HCT116 (cell line): ENCODE results near the gene DNHD1. TPM values are rescaled to one million over a fixed set of nuclear protein-coding genes. Genes with fewer than 3 reads are reported as not detected.

ENCODE experiments used
- ATAC-seq: fragments of 200-7000 bp; cut with Tn5 transposase; 2 replicates; pipeline ENCODE4 v1.9.1; 2020; ENCODE audit warnings: mild to moderate bottlenecking, moderate library complexity
- BruUV-seq: library from RNA; stranded (reverse); fragments of 400-500 nt; replicated peaks from 2 replicates; lab custom pipeline; 2021; lab: Mats Ljungman, UMichigan
- CTCF ChIA-PET: fragments of 300-600 bp; sonication (Branson Sonifier 250); formaldehyde crosslinking; loops from one replicate; lab custom pipeline; 2021; ENCODE audit warnings: antibody characterized with exemption; lab: Charles Lee
- POLR2A ChIA-PET: fragments of 300-600, 350-600 bp; sonication (Branson Sonifier 250); formaldehyde crosslinking; loops from one replicate; lab custom pipeline; 2021; ENCODE audit warnings: antibody characterized with exemption; lab: Charles Lee
- RAD21 ChIA-PET, 2 experiments: fragments of 300-600 bp; sonication (Branson Sonifier 250); formaldehyde crosslinking; loops; one replicate each; lab custom pipeline; 2023; ENCODE audit warnings: low total read pairs in 2 of 2; ENCODE audit not compliant: uncharacterized antibody in 2 of 2, unreplicated experiment in 2 of 2, low non-redundant PET in 1 of 2; lab: Charles Lee
- DNase-seq: peaks from one replicate; pipeline ENCODE4 v3.0.0-alpha.2; 2010; ENCODE audit warnings: low read depth, low spot score
- H2AFZ ChIP-seq: fragments of 200-600 bp; shearing (Covaris generic), sonication (generic); 2 replicates; pipeline ENCODE4 v1.6.1; 2017; ENCODE audit warnings: low read depth, mixed run types, mixed read lengths, antibody characterized with exemption, low read length; ENCODE audit not compliant: poor library complexity, severe bottlenecking
- H3K27ac ChIP-seq: 2 replicates; pipeline ENCODE4 v1.5.1; 2012; ENCODE audit warnings: low read depth, low read length
- H3K27me3 ChIP-seq: fragments of 200-600 bp; sonication (generic); 2 replicates; pipeline ENCODE4 v1.6.1; 2016; ENCODE audit warnings: mixed run types, low read length, mixed read lengths; ENCODE audit not compliant: insufficient read depth
- H3K36me3 ChIP-seq, 2 experiments: fragments of 200-500 bp in 1 of 2; fragments of 200-600 bp in 1 of 2; sonication (Bioruptor generic) in 1 of 2; sonication (generic) in 1 of 2; 2 replicates each; pipeline versions ENCODE4 v1.5.1 to v1.6.1; 2014 to 2016; ENCODE audit warnings: low read length in 2 of 2, inconsistent platforms in 1 of 2, mixed read lengths in 1 of 2, mixed run types in 1 of 2; ENCODE audit not compliant: insufficient read depth in 2 of 2, control insufficient read depth in 1 of 2
- H3K4me1 ChIP-seq, 2 experiments: fragments of 200-600 bp in 1 of 2; sonication (generic) in 1 of 2; 2 replicates each; pipeline versions ENCODE4 v1.5.1 to v1.6.1; 2012 to 2017; ENCODE audit warnings: low read length in 2 of 2, inconsistent platforms in 1 of 2, mild to moderate bottlenecking in 1 of 2, mixed read lengths in 1 of 2, mixed run types in 1 of 2, moderate library complexity in 1 of 2; ENCODE audit not compliant: insufficient read depth in 2 of 2, control insufficient read depth in 1 of 2
- H3K4me2 ChIP-seq: fragments of 200-600 bp; sonication (generic); 2 replicates; pipeline ENCODE4 v1.6.1; 2017; ENCODE audit warnings: mixed run types, low read length, mixed read lengths
- H3K4me3 ChIP-seq, 2 experiments: fragments of 200-600 bp in 1 of 2; sonication (generic) in 1 of 2; replicated peaks in 1 of 2; 2 replicates each; pipeline ENCODE4 v1.5.1; 2011 to 2016; ENCODE audit warnings: low read length in 2 of 2, control low read depth in 1 of 2, low read depth in 1 of 2, mild to moderate bottlenecking in 1 of 2, mixed read lengths in 1 of 2, mixed run types in 1 of 2
- H3K79me2 ChIP-seq: fragments of 200-600 bp; sonication (generic); 2 replicates; pipeline ENCODE4 v1.6.1; 2017; ENCODE audit warnings: mild to moderate bottlenecking, mixed run types, low read length, moderate library complexity, mixed read lengths; ENCODE audit not compliant: insufficient read depth
- H3K9ac ChIP-seq: fragments of 200-600 bp; sonication (generic); 2 replicates; pipeline ENCODE4 v1.6.1; 2016; ENCODE audit warnings: low read length, mixed read lengths
- H3K9me2 ChIP-seq: fragments of 200-600 bp; sonication (generic), shearing (Covaris generic); 2 replicates; pipeline ENCODE4 v1.6.1; 2017; ENCODE audit warnings: mixed run types, mild to moderate bottlenecking, moderate library complexity; ENCODE audit not compliant: insufficient read depth
- H3K9me3 ChIP-seq, 2 experiments: fragments of 200-500 bp in 1 of 2; fragments of 200-600 bp in 1 of 2; sonication (Bioruptor generic) in 1 of 2; sonication (generic) in 1 of 2; 2 replicates each; pipeline ENCODE4 v1.6.1; 2014 to 2017; ENCODE audit warnings: low read length in 2 of 2, mixed read lengths in 2 of 2, inconsistent platforms in 1 of 2, low read depth in 1 of 2, mild to moderate bottlenecking in 1 of 2, mixed run types in 1 of 2, moderate library complexity in 1 of 2; ENCODE audit not compliant: control insufficient read depth in 1 of 2, insufficient read depth in 1 of 2
- H4K20me1 ChIP-seq: fragments of 200-600 bp; sonication (generic), shearing (Covaris generic); 2 replicates; pipeline ENCODE4 v1.6.1; 2017; ENCODE audit warnings: mixed run types, mild to moderate bottlenecking, moderate library complexity; ENCODE audit not compliant: insufficient read depth
- CBX3 ChIP-seq: IDR thresholded peaks from 2 replicates; pipeline ENCODE4 v1.6.1; 2012; ENCODE audit warnings: low read depth
- EGR1 ChIP-seq: IDR thresholded peaks from 2 replicates; pipeline ENCODE4 v1.6.1; 2012; ENCODE audit warnings: low read depth
- ELF1 ChIP-seq: IDR thresholded peaks from 2 replicates; pipeline ENCODE4 v1.6.1; 2012; ENCODE audit warnings: low read depth, borderline replicate concordance
- EZH2 ChIP-seq: fragments of 200-600 bp; sonication (generic); IDR thresholded peaks from 2 replicates; pipeline ENCODE4 v1.6.1; 2017; ENCODE audit warnings: antibody characterized with exemption, mixed run types
- EZH2phosphoT487 ChIP-seq: fragments of 200-600 bp; IDR thresholded peaks from 2 replicates; pipeline ENCODE4 v1.6.1; 2018; ENCODE audit warnings: antibody characterized with exemption, borderline replicate concordance
- JUND ChIP-seq: IDR thresholded peaks from 2 replicates; pipeline ENCODE4 v1.6.1; 2012
- POLR2A ChIP-seq: IDR thresholded peaks from 2 replicates; pipeline ENCODE4 v1.7.0; 2011; ENCODE audit warnings: borderline replicate concordance; ENCODE audit not compliant: insufficient read depth, insufficient read length; ENCODE audit errors: extremely low read depth
- SRF ChIP-seq: IDR thresholded peaks from 2 replicates; pipeline ENCODE4 v1.6.1; 2012; ENCODE audit warnings: low read depth
- YY1 ChIP-seq: IDR thresholded peaks from 2 replicates; pipeline ENCODE4 v1.6.1; 2011; ENCODE audit warnings: low read length, low read depth, moderate library complexity, mild to moderate bottlenecking; ENCODE audit not compliant: insufficient replicate concordance; ENCODE audit errors: extremely low read depth
- ZFX ChIP-seq: fragments of 450-650 bp; IDR thresholded peaks from 2 replicates; pipeline ENCODE4 v1.6.1; 2017
- ZNF274 ChIP-seq: fragments of 200-500 bp; sonication (Bioruptor generic); IDR thresholded peaks from 2 replicates; pipeline ENCODE4 v1.6.1; 2014; ENCODE audit warnings: mild to moderate bottlenecking, low read depth, low read length, inconsistent platforms
- intact Hi-C: fragments of 100-400 bp; cut with micrococcal nuclease; formaldehyde crosslinking; loops from 2 replicates; pipeline ENCODE4 v1.10.0; 2022
- total RNA-seq: library from RNA; stranded (reverse); gene quantifications from one replicate; pipeline ENCODE4 v1.2.1, GENCODE V29; 2021; ENCODE audit not compliant: unreplicated experiment
- TF ChIP-seq, protein P1 (sequence below): IDR thresholded peaks from 2 replicates; pipeline ENCODE4 v1.6.1; 2012
- TF ChIP-seq, protein P2 (sequence below): IDR thresholded peaks from 2 replicates; pipeline ENCODE4 v1.6.1; 2012; ENCODE audit warnings: low read depth
- TF ChIP-seq, protein P3 (sequence below), 3 experiments: fragments of 200-600 bp in 1 of 3; sonication (generic) in 1 of 3; IDR thresholded peaks in 2 of 3; conservative IDR thresholded peaks in 1 of 3; 2 replicates each; pipeline ENCODE4 v1.5.1; 2012 to 2017; ENCODE audit warnings: low read depth in 2 of 3, low read length in 2 of 3, antibody characterized with exemption in 1 of 3, borderline replicate concordance in 1 of 3, control low read depth in 1 of 3, mild to moderate bottlenecking in 1 of 3, mixed read lengths in 1 of 3, mixed run types in 1 of 3, moderate library complexity in 1 of 3; ENCODE audit not compliant: insufficient read depth in 1 of 3

The DNHD1 gene
- total RNA-seq, 1 experiment from 2014 or later, result 8.0 TPM

DNA sequence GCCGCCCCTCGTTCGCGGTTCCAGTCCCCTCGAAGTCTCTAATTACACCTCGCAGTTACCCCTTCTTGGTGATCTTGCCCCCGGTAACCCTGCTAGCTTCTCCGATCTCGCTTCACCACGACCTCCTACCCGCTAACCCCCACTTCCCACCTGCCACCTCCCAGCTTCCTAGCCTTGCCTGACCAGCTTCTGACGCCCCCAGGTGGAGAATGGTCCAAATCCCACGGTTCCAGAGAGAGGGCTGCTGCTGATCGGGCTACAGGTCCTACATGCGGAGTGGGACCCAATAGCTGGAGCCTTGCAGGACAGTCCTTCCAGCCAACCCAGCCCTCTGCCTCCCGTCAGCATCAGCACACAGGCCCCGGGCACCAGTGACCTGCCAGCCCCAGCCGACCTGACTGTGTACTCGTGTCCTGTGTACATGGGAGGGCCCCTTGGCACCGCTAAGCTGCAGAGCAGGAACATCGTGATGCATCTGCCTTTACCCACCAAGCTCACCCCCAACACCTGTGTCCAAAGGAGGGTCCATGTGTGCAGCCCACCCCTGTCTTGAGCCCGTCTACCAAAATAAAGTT lies 74.4 kb downstream of the DNHD1 start:
- intact Hi-C loops, result no loop called here
- no peaks in the 10 kb centered on the region for H3K9me3 ChIP-seq
- H3K4me2 ChIP-seq, result no peak overlapping the region
- no peaks in the 10 kb centered on the region for H3K27me3 ChIP-seq
- CTCF ChIA-PET, result no interaction called here
- no TSS peak for BruUV-seq
- H3K9ac ChIP-seq, result no peak overlapping the region
- no peak for DNase-seq
- no peaks in the 10 kb centered on the region for H3K36me3 ChIP-seq
- no peak for TF ChIP-seq JUND
- no peak for TF ChIP-seq EGR1
- TF ChIP-seq CBX3, result no peak
- TF ChIP-seq EZH2phosphoT487, result no peak
- TF ChIP-seq POLR2A, result no peak
- TF ChIP-seq, protein P1, sequence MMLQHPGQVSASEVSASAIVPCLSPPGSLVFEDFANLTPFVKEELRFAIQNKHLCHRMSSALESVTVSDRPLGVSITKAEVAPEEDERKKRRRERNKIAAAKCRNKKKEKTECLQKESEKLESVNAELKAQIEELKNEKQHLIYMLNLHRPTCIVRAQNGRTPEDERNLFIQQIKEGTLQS, result no peak
- TF ChIP-seq ELF1, result no peak
- TF ChIP-seq, protein P2, sequence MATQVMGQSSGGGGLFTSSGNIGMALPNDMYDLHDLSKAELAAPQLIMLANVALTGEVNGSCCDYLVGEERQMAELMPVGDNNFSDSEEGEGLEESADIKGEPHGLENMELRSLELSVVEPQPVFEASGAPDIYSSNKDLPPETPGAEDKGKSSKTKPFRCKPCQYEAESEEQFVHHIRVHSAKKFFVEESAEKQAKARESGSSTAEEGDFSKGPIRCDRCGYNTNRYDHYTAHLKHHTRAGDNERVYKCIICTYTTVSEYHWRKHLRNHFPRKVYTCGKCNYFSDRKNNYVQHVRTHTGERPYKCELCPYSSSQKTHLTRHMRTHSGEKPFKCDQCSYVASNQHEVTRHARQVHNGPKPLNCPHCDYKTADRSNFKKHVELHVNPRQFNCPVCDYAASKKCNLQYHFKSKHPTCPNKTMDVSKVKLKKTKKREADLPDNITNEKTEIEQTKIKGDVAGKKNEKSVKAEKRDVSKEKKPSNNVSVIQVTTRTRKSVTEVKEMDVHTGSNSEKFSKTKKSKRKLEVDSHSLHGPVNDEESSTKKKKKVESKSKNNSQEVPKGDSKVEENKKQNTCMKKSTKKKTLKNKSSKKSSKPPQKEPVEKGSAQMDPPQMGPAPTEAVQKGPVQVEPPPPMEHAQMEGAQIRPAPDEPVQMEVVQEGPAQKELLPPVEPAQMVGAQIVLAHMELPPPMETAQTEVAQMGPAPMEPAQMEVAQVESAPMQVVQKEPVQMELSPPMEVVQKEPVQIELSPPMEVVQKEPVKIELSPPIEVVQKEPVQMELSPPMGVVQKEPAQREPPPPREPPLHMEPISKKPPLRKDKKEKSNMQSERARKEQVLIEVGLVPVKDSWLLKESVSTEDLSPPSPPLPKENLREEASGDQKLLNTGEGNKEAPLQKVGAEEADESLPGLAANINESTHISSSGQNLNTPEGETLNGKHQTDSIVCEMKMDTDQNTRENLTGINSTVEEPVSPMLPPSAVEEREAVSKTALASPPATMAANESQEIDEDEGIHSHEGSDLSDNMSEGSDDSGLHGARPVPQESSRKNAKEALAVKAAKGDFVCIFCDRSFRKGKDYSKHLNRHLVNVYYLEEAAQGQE, result no peak
- TF ChIP-seq, protein P3, sequence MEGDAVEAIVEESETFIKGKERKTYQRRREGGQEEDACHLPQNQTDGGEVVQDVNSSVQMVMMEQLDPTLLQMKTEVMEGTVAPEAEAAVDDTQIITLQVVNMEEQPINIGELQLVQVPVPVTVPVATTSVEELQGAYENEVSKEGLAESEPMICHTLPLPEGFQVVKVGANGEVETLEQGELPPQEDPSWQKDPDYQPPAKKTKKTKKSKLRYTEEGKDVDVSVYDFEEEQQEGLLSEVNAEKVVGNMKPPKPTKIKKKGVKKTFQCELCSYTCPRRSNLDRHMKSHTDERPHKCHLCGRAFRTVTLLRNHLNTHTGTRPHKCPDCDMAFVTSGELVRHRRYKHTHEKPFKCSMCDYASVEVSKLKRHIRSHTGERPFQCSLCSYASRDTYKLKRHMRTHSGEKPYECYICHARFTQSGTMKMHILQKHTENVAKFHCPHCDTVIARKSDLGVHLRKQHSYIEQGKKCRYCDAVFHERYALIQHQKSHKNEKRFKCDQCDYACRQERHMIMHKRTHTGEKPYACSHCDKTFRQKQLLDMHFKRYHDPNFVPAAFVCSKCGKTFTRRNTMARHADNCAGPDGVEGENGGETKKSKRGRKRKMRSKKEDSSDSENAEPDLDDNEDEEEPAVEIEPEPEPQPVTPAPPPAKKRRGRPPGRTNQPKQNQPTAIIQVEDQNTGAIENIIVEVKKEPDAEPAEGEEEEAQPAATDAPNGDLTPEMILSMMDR (IDR thresholded peaks at IDR 0.05 in 2 of 3, conservative IDR thresholded peaks at IDR 0.05 in 1 of 3; ENCODE audit: borderline replicate concordance in 1 of 3, insufficient read depth in 1 of 3, low read depth in 2 of 3, low read length in 2 of 3), result no peak
- no peak for TF ChIP-seq ZFX
- no peak for TF ChIP-seq YY1
- no peak for TF ChIP-seq ZNF274
- no peak for TF ChIP-seq EZH2
- no peak for TF ChIP-seq SRF
- H3K4me1 ChIP-seq, result no peaks in the 10 kb centered on the region
- no peaks in the 10 kb centered on the region for H3K9me2 ChIP-seq
- H3K4me3 ChIP-seq, result no peak overlapping the region
- H3K79me2 ChIP-seq, result no peaks in the 10 kb centered on the region
- no peak overlapping the region for H3K27ac ChIP-seq
- H2AFZ ChIP-seq, result no peak overlapping the region
- RAD21 ChIA-PET, result no interaction called here
- POLR2A ChIA-PET, result no interaction called here
- no peak for ATAC-seq
- H4K20me1 ChIP-seq, result no peaks in the 10 kb centered on the region
